LoVo (cell line): ENCODE measurements around the gene DNAH10.

ENCODE experiments used
- DNase-seq: peaks from one replicate; pipeline ENCODE4 v3.0.0-alpha.2; 2016; ENCODE audit warnings: low spot score

DNAH10 gene

DNA sequence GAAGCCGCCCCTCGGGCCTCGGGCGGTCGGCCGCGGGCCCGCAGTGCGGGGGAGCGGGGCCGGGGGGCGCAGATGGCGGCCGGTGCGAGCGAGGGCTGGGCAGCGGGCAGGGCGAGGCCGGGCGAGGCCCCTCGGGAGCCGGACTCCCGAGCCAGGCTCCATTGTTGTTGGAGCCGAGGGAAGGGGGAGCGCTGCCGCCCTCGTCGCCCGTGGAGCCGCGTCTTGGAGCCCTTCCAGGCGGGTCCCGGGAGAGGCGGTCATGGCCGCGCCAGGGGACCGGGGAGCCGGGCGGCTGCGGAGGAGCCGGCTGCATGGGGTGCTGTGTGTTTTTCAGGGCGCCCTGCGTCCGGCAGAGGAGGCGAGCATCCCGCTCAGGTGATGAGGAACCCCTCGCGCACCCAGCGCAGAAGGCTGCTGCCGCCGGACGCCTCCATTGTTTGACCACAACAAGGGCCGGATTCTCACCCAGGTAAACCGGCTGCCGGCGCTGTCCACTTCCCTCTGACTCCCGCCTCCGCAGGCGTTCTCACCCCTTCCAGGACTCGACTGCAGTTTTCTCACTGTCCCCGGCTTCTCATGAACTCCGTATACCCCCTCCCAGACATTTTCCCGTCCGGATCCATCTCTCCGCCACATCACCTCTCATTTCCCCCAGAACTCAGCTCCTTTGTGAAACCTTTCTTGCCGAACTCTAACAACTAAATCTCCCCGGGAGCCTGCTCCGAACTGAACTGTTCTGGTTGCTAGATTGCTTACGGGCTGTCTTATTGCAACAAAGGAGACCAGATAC lies 211.6 kb downstream of the DNAH10 start:
- no peak for DNase-seq

DNA sequence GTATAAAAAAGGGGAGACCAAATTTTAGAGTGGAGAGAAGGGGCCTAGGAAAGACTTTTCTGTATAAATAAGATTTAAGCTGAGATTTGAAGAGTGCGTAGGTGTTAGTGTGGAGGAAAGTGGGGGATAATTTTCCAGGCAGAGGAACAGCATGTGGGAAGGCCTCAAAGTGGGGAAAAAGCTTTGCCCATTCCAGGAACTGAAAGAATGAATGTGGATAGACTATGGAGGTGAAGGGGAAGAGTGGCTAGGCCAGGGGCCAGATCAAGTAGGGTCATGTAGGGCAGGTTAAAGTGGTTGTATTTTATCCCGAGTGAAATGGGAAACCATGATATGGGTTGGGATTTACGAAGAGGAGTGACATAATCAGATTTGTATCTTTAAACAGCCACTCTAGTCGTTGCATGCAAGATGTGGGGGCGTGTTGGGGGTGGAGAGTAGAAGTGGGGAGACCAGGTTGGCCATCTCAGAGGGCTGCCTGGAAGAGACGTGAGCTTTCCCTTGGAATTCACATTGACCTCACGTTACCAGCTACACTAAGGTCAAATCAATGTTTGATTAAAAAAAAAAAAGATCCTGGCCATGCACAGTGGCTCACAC lies 214.2 kb downstream of the DNAH10 start:
- no peak for DNase-seq

DNA sequence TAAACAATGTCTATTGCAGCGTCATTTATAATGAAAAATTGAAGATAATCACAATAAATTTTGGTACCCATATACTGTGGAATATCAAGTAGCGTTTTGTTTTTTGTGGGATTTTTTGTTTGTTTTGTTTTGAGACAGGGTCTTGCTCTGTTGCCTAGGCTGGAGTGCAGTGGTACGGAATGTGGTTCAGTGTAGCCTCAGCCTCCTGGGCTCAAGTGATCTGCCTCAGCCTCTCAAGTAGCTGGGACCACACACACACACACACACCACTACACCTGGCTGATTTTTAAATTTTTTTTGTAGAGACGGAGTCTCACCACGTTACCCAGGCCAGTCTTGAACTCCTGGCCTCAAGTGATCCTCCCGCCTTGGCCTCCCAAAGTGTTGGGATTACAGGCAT lies 217.5 kb downstream of the DNAH10 start:
- no peak for DNase-seq

DNA sequence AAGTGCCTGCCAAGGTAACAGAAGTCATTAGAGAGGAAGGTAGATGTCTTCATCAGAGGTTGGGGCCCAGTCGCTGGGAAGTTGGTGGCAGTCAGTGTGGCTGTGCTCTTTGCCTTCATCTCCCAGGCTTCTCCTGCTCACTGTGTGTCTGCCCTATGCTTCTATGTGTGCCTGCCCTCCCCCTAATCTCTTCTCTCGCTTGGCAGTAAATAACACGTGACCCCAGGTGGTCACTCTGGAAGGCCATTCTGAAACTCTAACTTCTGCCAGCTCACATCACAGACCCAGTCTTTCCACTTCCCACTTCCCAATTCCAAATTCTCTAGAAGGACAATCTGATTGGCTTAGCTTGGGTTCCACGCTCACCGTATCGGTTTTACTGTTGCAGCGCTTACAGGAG lies 220.2 kb downstream of the DNAH10 start:
- no peak for DNase-seq

DNA sequence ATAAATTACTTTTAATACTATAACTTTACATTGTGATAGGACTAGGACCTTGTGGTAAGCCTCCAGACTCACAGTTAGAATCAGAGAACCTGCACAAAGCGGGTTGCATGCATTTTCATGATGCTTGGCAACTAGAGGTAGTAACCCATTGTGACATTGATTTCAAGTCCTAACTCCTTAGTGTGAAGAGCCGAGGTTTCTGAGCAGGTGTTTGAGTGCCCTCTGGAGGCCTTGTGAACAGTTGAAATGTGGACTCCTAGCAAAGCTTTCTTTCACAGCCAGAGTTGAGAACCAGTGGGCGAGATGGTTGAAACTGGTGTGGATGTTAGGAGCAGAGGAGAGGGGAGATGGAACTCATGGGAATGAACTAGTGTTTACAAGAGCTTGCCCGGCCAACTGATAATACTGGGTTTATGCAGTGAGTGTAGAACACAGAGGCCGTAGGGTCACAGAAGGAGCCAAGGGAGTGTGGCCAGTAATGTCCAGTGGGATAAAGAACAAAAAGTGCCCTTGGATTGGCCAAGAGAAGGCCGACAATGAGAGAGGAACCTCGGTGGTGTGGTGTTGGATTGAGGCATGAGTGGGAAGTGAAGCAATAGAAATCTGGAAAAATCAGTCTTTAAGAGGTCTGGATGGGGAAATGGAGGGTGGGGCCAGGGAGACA lies 221.9 kb downstream of the DNAH10 start:
- peak; percentile 43 for DNase-seq

DNA sequence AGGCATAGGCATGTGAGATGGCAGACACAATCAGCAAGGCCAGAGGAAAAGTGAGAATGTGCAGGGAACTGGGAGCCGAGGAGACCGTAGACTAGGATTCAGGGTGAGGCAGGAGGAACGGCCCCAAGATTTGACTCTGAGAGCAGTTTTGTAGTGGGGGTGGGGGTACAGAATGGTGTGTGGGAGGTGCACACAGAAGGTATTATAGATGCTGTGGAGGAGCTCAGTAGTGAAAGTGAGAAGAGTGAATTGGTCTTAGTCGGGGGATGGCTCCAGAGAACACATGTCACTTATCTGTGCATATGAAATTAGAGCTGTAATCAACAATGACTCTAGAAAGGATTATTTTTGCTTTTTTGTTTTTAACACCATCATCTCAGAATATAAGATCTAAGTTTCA lies 222.8 kb downstream of the DNAH10 start:
- no peak for DNase-seq
